ENCODE measurements around the gene ERVH48-1.
"Not testable (repeated sequence)": the region's sequence is repeated elsewhere in the genome, so short reads cannot be mapped to it uniquely, and the experiment has no call there.

ERVH48-1 gene

GRCh38 chr21:42880352-42880751 is 45.1 kb downstream of the ERVH48-1 start:
- DNase-seq (ENCODE audit: low spot score) (no peak), ATAC-seq (ENCODE audit: low read depth) (no peak)
- Histone ChIP-seq H3K36me3 (ENCODE audit: low read depth) (peaks cover 20% of the 10 kb centered on the region), H3K27me3 (ENCODE audit: insufficient read depth, poor library complexity, severe bottlenecking) (no peaks in the 10 kb centered on the region), H3K9me3 (ENCODE audit: severe bottlenecking) (no peaks in the 10 kb centered on the region), H3K4me3 (ENCODE audit: severe bottlenecking) (peak overlapping the region; percentile 81), H3K27ac (ENCODE audit: poor library complexity, severe bottlenecking) (no peak overlapping the region), H3K4me1 (ENCODE audit: insufficient read depth, poor library complexity, severe bottlenecking) (peaks cover 10% of the 10 kb centered on the region)
- TF ChIP-seq, protein P1, sequence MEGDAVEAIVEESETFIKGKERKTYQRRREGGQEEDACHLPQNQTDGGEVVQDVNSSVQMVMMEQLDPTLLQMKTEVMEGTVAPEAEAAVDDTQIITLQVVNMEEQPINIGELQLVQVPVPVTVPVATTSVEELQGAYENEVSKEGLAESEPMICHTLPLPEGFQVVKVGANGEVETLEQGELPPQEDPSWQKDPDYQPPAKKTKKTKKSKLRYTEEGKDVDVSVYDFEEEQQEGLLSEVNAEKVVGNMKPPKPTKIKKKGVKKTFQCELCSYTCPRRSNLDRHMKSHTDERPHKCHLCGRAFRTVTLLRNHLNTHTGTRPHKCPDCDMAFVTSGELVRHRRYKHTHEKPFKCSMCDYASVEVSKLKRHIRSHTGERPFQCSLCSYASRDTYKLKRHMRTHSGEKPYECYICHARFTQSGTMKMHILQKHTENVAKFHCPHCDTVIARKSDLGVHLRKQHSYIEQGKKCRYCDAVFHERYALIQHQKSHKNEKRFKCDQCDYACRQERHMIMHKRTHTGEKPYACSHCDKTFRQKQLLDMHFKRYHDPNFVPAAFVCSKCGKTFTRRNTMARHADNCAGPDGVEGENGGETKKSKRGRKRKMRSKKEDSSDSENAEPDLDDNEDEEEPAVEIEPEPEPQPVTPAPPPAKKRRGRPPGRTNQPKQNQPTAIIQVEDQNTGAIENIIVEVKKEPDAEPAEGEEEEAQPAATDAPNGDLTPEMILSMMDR (IDR thresholded peaks at IDR 0.05; ENCODE audit: poor library complexity, severe bottlenecking): no peak

DNA sequence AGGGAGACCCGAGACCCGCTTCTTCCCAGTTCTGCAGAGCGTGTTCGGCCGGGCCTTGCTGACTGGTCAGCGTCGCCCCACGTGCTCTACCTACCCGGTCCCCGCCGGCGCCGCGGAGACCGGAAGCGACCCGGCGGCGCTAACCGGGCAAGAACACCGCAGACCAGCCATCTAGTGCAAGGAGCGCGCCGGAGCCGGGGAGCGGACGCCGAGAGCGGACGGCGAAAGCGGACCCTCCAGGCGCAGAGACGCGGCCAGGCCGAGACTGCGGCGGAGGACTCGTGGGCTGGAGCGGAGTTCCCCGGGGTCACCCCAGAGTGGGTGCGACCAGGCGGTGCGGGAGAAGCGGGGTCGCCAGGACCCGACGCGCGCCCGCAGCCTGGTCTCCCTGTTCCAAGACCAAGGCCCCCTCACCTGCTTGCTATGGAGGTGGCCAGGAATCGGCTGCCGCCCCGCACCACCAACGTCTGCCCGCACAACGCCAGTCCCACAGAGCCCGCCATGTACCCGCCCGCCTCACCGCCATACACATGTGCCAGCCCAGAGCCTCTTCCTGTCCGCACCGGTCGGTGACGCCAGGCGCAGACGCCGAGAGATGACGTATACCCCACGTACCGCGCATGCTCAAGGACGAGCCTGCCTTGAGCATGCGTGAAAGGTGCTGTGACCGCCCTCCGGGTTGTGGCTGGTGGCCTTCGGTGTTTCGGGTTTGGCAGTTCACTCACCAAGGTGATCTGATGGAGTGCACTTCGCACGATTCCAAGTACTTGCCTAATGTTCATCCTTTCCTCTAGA is 46.2 kb downstream of the ERVH48-1 start, which contains the start of gene WDR4:
WDR4 (minus strand) TSS at position 547 of the 795 bp plus-strand sequence; CDS start at position 503, 44 bp downstream.
- H3K27ac ChIP-seq (ENCODE audit: poor library complexity, severe bottlenecking): peak within 1 kb of the TSS; percentile 74
- DNase-seq (ENCODE audit: low spot score) (peak; percentile 95), ATAC-seq (ENCODE audit: low read depth) (peak; percentile 92)
- H3K36me3 ChIP-seq (ENCODE audit: low read depth): peaks cover 31% of the 10 kb centered on the region
- no peaks in the 10 kb centered on the region for H3K27me3 ChIP-seq (ENCODE audit: insufficient read depth, poor library complexity, severe bottlenecking)
- H3K4me3 ChIP-seq (ENCODE audit: severe bottlenecking): peak within 1 kb of the TSS; percentile 81
- TF ChIP-seq, protein P1 (IDR thresholded peaks at IDR 0.05; ENCODE audit: poor library complexity, severe bottlenecking): no peak
- no peaks in the 10 kb centered on the region for H3K9me3 ChIP-seq (ENCODE audit: severe bottlenecking)
- peaks cover 10% of the 10 kb centered on the region for H3K4me1 ChIP-seq (ENCODE audit: insufficient read depth, poor library complexity, severe bottlenecking)

DNA sequence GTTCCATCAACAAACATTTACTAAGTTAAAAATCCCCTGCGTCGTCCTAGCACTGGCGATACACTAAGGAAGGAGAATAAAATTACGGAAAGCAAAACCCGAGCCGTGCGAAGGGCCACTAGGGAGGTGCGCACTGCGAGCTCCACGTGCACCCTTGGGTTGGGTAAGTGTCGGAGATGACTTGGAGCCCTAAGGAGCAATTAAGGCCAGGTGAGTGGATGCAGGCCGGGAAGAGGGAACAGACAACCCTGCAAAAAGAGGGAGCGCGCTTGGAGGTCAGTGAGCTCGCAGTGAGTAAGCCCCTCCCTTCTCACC is 46.8 kb downstream of the ERVH48-1 start:
- peak overlapping the region; percentile 81 for H3K4me3 ChIP-seq (ENCODE audit: severe bottlenecking)
- DNase-seq (ENCODE audit: low spot score) (no peak), ATAC-seq (ENCODE audit: low read depth) (no peak; the same call in 1 of the 3 replicates)
- H3K27ac ChIP-seq (ENCODE audit: poor library complexity, severe bottlenecking): peak overlapping the region; percentile 74
- peaks cover 10% of the 10 kb centered on the region for H3K4me1 ChIP-seq (ENCODE audit: insufficient read depth, poor library complexity, severe bottlenecking)
- H3K9me3 ChIP-seq (ENCODE audit: severe bottlenecking): no peaks in the 10 kb centered on the region
- TF ChIP-seq, protein P1 (IDR thresholded peaks at IDR 0.05; ENCODE audit: poor library complexity, severe bottlenecking): no peak
- peaks cover 37% of the 10 kb centered on the region for H3K36me3 ChIP-seq (ENCODE audit: low read depth)
- H3K27me3 ChIP-seq (ENCODE audit: insufficient read depth, poor library complexity, severe bottlenecking): no peaks in the 10 kb centered on the region

DNA sequence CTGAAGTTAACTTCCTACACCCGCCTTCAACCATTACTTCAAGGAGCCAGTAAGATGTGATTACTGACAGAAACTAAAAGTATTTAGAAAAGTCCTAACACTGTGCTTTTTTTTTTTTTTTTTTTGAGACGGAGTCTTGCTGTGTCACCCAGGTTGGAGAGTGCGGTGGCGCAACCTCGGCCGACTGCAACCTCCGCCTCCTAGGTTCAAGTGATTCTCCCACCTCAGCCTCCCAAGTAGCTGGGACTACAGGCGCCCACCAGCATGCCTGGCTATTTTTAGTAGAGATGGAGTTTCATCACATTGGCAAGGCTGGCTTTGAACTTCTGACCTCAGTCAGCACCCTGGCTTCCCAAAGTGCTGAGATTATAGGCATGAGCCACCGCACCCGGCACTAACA is 49.6 kb downstream of the ERVH48-1 start:
- not testable (repeated sequence) for H3K27ac ChIP-seq (ENCODE audit: poor library complexity, severe bottlenecking); H3K27me3 ChIP-seq (ENCODE audit: insufficient read depth, poor library complexity, severe bottlenecking); H3K4me3 ChIP-seq (ENCODE audit: severe bottlenecking); DNase-seq (ENCODE audit: low spot score); H3K9me3 ChIP-seq (ENCODE audit: severe bottlenecking); ATAC-seq (ENCODE audit: low read depth)
- H3K36me3 ChIP-seq (ENCODE audit: low read depth): peaks cover 65% of the 10 kb centered on the region
- peaks cover 10% of the 10 kb centered on the region for H3K4me1 ChIP-seq (ENCODE audit: insufficient read depth, poor library complexity, severe bottlenecking)

- DNase-seq (ENCODE audit: low spot score) (no peak), ATAC-seq (ENCODE audit: low read depth) (no peak)
- Histone ChIP-seq H3K36me3 (ENCODE audit: low read depth) (peaks cover 88% of the 10 kb centered on the region), H3K9me3 (ENCODE audit: severe bottlenecking) (no peaks in the 10 kb centered on the region), H3K27me3 (ENCODE audit: insufficient read depth, poor library complexity, severe bottlenecking) (no peaks in the 10 kb centered on the region), H3K4me1 (ENCODE audit: insufficient read depth, poor library complexity, severe bottlenecking) (peaks cover 7% of the 10 kb centered on the region), H3K27ac (ENCODE audit: poor library complexity, severe bottlenecking) (no peak overlapping the region), H3K4me3 (ENCODE audit: severe bottlenecking) (no peak overlapping the region)
- TF ChIP-seq, protein P1 (IDR thresholded peaks at IDR 0.05; ENCODE audit: poor library complexity, severe bottlenecking): no peak
Observed at GRCh38 chr21:42873096-42873495, 52.3 kb downstream of the ERVH48-1 start.

All from RWPE2 (cell line).